ENCODE measurements around the gene PLET1. TPM values are rescaled to one million over a fixed set of nuclear protein-coding genes. Genes with fewer than 3 reads are reported as not detected.

The PLET1 gene
- total and polyA plus RNA-seq, 2 of the 8 experiments (the other 6 are each of a cell fraction or from before 2014, with no cell fraction given), result not detected

DNA sequence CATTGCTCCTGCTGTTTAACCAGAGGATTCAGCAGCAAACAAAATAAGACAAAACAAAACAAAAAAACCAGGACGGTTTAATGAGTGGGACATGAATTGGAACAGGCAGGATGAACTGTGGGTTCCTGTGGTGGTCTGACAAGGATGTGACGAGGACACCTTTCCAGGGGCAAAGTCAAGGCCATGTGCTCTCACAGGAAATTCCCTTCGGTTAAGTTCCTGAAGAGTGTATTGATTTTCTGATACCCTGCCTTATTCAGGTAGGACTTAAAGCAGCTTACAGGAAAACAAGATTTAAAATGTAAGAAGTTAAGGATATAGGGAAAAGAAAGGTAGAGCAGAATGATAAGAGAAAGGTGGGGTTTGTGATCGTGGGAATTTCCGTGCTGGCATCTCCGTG lies 8.5 kb upstream of the PLET1 start:
- Histone ChIP-seq H2BK12ac (ENCODE audit: low read depth, low read length) (no peak overlapping the region), H3K79me2 (ENCODE audit: control insufficient read depth in 1 of 2, insufficient read depth in 2 of 2, low read length in 2 of 2) (no peaks in the 10 kb centered on the region), H3K36me3 (ENCODE audit: control insufficient read depth in 2 of 4, insufficient read depth in 4 of 4, low read length in 3 of 4) (no peaks in the 10 kb centered on the region), H3K9ac (replicated peaks in 1 of 4; ENCODE audit: extremely low read depth in 1 of 4, low read depth in 3 of 4, low read length in 3 of 4) (no peak overlapping the region), H3K27ac (ENCODE audit: low read depth, low read length) (no peak overlapping the region), H2BK20ac (ENCODE audit: low read length) (no peak overlapping the region), H3K27me3 (replicated peaks in 1 of 4; ENCODE audit: control insufficient read depth in 3 of 4, extremely low read depth in 1 of 4, insufficient read depth in 3 of 4, low read length in 3 of 4) (0 out of 7 replicates have a peak, but pooled peaks cover 0 to 3% (median 0%) of the 10 kb centered on the region in 4 experiments), H3K14ac (ENCODE audit: insufficient read length) (no peak overlapping the region), H4K91ac (replicated peaks; ENCODE audit: insufficient read length, low read length) (no peak overlapping the region), H3K9me3 (ENCODE audit: insufficient read depth in 2 of 2, low read depth in 1 of 2, low read length in 1 of 2) (no peaks in the 10 kb centered on the region), H3K4me2 (ENCODE audit: insufficient read depth in 1 of 2, low read depth in 2 of 2, low read length in 2 of 2) (no peak overlapping the region), H4K5ac (ENCODE audit: insufficient read length, low read depth, low read length) (no peak overlapping the region), H2AFZ (ENCODE audit: low read length) (no peak overlapping the region), H2BK120ac (replicated peaks; ENCODE audit: low read depth, low read length) (no peak overlapping the region), H2AK5ac (ENCODE audit: low read depth, low read length) (no peak overlapping the region), H3K4ac (replicated peaks; ENCODE audit: insufficient read length, low read depth, low read length) (no peak overlapping the region), H4K8ac (ENCODE audit: extremely low read depth, insufficient read depth, low read length) (no peak overlapping the region), H3K4me1 (replicated peaks in 1 of 4; ENCODE audit: control insufficient read depth in 3 of 4, insufficient read depth in 4 of 4, low read length in 3 of 4) (no peaks in the 10 kb centered on the region), H3K4me3 (ENCODE audit: extremely low read depth in 1 of 4, insufficient read depth in 2 of 4, low read depth in 3 of 4, low read length in 4 of 4) (no peak overlapping the region), H3K23ac (ENCODE audit: insufficient read length) (no peak overlapping the region), H3K56ac (replicated peaks; ENCODE audit: insufficient read length, low read depth, low read length) (no peak overlapping the region), H2BK15ac (ENCODE audit: low read length) (no peak overlapping the region), H2BK5ac (ENCODE audit: low read depth, low read length) (no peak overlapping the region), H3K23me2 (ENCODE audit: low read depth, low read length) (no peaks in the 10 kb centered on the region; the same call in 1 of the 2 replicates), H4K20me1 (replicated peaks in 1 of 2; ENCODE audit: control insufficient read depth in 1 of 2, insufficient read depth in 2 of 2, low read length in 2 of 2) (no peaks in the 10 kb centered on the region), H3K18ac (ENCODE audit: extremely low read depth, low read length) (no peak overlapping the region), H3K79me1 (ENCODE audit: low read depth, low read length) (no peaks in the 10 kb centered on the region)
- DNase-seq (ENCODE audit: low read depth in 1 of 2, low spot score in 2 of 2) (no peak), FAIRE-seq (no peak)
- WGBS, 2 experiments (ENCODE audit: extremely low coverage in 1 of 2, insufficient coverage in 1 of 2, insufficient read length in 1 of 2, insufficient replicate concordance in 2 of 2, low coverage in 1 of 2, low lambda C conversion rate in 2 of 2, missing lambda C conversion rate in 1 of 2), result 74 to 100% methylated on average over 1 to 6 of the region's 6 CpGs
- ChIA-PET POLR2A (ENCODE audit: partially characterized antibody) (no interaction called here), CTCF (ENCODE audit: partially characterized antibody) (interaction anchor here (0.6 to 1.7 kb wide), 5 partner anchors 11 to 80 kb away, joined by 3 to 8 read pairs (median 4); no protein-coding TSS in a partner anchor)
- no peak for TF ChIP-seq KDM5A (IDR thresholded peaks at IDR 0.05; ENCODE audit: low read length)
- TF ChIP-seq, protein P1, sequence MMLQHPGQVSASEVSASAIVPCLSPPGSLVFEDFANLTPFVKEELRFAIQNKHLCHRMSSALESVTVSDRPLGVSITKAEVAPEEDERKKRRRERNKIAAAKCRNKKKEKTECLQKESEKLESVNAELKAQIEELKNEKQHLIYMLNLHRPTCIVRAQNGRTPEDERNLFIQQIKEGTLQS (IDR thresholded peaks at IDR 0.05; ENCODE audit: insufficient read depth, low read depth, low read length), result no peak
- TF ChIP-seq KDM4A (IDR thresholded peaks at IDR 0.05; ENCODE audit: low read depth, low read length, severe bottlenecking), result no peak
- TF ChIP-seq NANOG (IDR thresholded peaks at IDR 0.05; ENCODE audit: insufficient read depth, low read depth, low read length, poor library complexity, severe bottlenecking), result no peak
- TF ChIP-seq, protein P2, sequence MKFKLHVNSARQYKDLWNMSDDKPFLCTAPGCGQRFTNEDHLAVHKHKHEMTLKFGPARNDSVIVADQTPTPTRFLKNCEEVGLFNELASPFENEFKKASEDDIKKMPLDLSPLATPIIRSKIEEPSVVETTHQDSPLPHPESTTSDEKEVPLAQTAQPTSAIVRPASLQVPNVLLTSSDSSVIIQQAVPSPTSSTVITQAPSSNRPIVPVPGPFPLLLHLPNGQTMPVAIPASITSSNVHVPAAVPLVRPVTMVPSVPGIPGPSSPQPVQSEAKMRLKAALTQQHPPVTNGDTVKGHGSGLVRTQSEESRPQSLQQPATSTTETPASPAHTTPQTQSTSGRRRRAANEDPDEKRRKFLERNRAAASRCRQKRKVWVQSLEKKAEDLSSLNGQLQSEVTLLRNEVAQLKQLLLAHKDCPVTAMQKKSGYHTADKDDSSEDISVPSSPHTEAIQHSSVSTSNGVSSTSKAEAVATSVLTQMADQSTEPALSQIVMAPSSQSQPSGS (IDR thresholded peaks at IDR 0.05; ENCODE audit: low read length), result no peak
- TF ChIP-seq FOSL1 (IDR thresholded peaks at IDR 0.05; ENCODE audit: insufficient read depth, low read depth, low read length), result no peak
- TF ChIP-seq SIN3A (conservative IDR thresholded peaks at IDR 0.05 in 1 of 2, IDR thresholded peaks at IDR 0.05 in 1 of 2; ENCODE audit: low read depth in 1 of 2, low read length in 2 of 2), result no peak
- TF ChIP-seq RAD21 (IDR thresholded peaks at IDR 0.05 in 1 of 2, conservative IDR thresholded peaks at IDR 0.05 in 1 of 2; ENCODE audit: low read depth in 2 of 2, low read length in 2 of 2), result no peak
- TF ChIP-seq RNF2 (IDR thresholded peaks at IDR 0.05; ENCODE audit: borderline replicate concordance, low read depth, low read length, missing control alignments, poor library complexity, severe bottlenecking), result no peak
- no peak for TF ChIP-seq TAF7 (optimal IDR thresholded peaks at IDR 0.05; ENCODE audit: borderline replicate concordance, low read depth, low read length)
